Esophagus muscularis mucosa (tissue), 4 donors: ENCODE data around the gene CDR2. TPM values are rescaled to one million over a fixed set of nuclear protein-coding genes. Genes with fewer than 3 reads are reported as not detected.

Experiments used
- DNase-seq: peaks from one replicate; pipeline ENCODE4 v3.0.0-alpha.2; 2017; ENCODE audit errors: extremely low spot score
- H3K27ac ChIP-seq, 4 donors: fragments of 200-600 bp; sonication (generic); replicated peaks in 1 of 4; 1 replicate in 3 of 4; 2 replicates in 1 of 4; pipeline ENCODE4 v1.5.1; 2016 to 2019; ENCODE audit warnings: mild to moderate bottlenecking in 1 of 4
- H3K27me3 ChIP-seq, 4 donors: fragments of 200-600 bp; sonication (generic); one replicate each; pipeline versions ENCODE4 v1.5.1 to v1.6.0; 2016 to 2019
- H3K36me3 ChIP-seq, 4 donors: fragments of 200-600 bp; sonication (generic); one replicate each; pipeline ENCODE4 v1.5.1; 2016 to 2019
- H3K4me1 ChIP-seq, 4 donors: fragments of 200-600 bp; sonication (generic); one replicate each; pipeline ENCODE4 v1.5.1; 2016 to 2019
- H3K4me3 ChIP-seq, 4 donors: fragments of 200-600 bp; sonication (generic); 1 replicate in 2 of 4; 2 replicates in 2 of 4; pipeline ENCODE4 v1.5.1; 2016 to 2019; ENCODE audit warnings: mild to moderate bottlenecking in 4 of 4, moderate library complexity in 1 of 4
- H3K9me3 ChIP-seq, 4 donors: fragments of 200-600 bp; sonication (generic); 1 replicate in 3 of 4; 2 replicates in 1 of 4; pipeline ENCODE4 v1.5.1; 2016 to 2019
- EP300 ChIP-seq: sonication (generic); formaldehyde crosslinking; IDR thresholded peaks from one replicate; pipeline ENCODE4 v1.6.1; 2017; ENCODE audit warnings: antibody characterized with exemption
- POLR2A ChIP-seq: fragments of 450-650 bp; IDR thresholded peaks from one replicate; pipeline ENCODE4 v1.6.1; 2017; ENCODE audit warnings: antibody characterized with exemption, moderate library complexity, mild to moderate bottlenecking, low read depth
- POLR2AphosphoS5 ChIP-seq, 2 donors: sonication (generic); formaldehyde crosslinking; IDR thresholded peaks; one replicate each; pipeline ENCODE4 v1.6.1; 2017; ENCODE audit warnings: antibody characterized with exemption in 2 of 2
- WGBS: methylation state at CpG from one replicate; pipeline ENCODE4 v1.1.5; 2018; 5-methylcytosine and 5-hydroxymethylcytosine counted together
- intact Hi-C: fragments of 100-400 bp; cut with DNase I; formaldehyde crosslinking; loops from one replicate; pipeline ENCODE4 v1.15.1; 2023
- total RNA-seq, 4 donors: library from RNA; depleted of rRNA; stranded (reverse); fragments of >200 nt; gene quantifications; one replicate each; pipeline versions ENCODE4 v1.1.0 to v1.2.1, GENCODE V29; 2016
- TF ChIP-seq, protein P1 (sequence below), 3 experiments: fragments of 200-600 bp in 2 of 3; fragments of 450-650 bp in 1 of 3; sonication (generic) in 2 of 3; IDR thresholded peaks; one replicate each; pipeline ENCODE4 v1.5.1; 2017 to 2019; ENCODE audit warnings: antibody characterized with exemption in 3 of 3, mild to moderate bottlenecking in 2 of 3, moderate library complexity in 1 of 3

Gene CDR2
- total RNA-seq, 4 donors from 2014 or later = 37.0 to 54.0 (median 39.5) TPM

DNA sequence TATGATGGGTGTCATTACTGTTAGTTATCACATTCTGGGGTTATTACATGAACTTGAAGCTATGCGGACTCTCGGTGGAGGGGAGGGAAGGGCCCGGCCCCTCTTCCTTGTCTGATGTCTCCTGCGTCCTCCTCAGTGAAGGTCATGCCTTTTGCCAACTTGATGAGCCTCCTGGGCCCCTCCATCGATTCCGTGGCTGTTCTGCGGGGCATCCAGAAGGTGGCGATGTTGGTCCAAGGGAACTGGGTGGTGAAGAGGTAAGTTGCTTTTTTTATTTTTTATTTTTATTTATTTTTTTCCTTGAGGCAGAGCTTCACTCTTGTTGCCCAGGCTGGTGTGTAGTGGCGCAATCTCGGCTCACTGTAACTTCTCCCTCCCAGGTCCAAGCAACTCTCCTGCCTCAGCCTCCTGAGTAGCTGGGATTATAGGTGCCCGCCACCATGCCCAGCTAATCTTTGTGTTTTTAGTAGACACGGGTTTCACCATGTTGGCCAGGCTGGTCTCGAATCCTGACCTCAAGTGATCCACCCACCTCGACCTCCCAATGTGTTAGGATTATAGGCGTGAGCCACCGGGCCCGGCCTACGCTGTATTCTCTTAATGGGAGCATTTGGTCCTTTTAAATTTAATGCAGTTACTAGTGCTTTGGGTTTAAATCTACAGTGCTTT lies 55.6 kb downstream of the CDR2 start:
- Histone ChIP-seq H3K4me1 (peaks cover 5 to 8% (median 6%) of the 10 kb centered on the region in 4 donors), H3K4me3 (no peak overlapping the region), H3K9me3 (no peaks in the 10 kb centered on the region), H3K27me3 (no peaks in the 10 kb centered on the region), H3K27ac (no peak overlapping the region), H3K36me3 (peaks cover 25 to 98% (median 88%) of the 10 kb centered on the region in 4 donors)
- intact Hi-C loops = no loop called here
- 75% methylated on average over 18 of the region's 18 CpGs for WGBS
- DNase-seq = no peak
- no peak for TF ChIP-seq POLR2AphosphoS5 (IDR thresholded peaks at IDR 0.05)
- TF ChIP-seq, protein P1, sequence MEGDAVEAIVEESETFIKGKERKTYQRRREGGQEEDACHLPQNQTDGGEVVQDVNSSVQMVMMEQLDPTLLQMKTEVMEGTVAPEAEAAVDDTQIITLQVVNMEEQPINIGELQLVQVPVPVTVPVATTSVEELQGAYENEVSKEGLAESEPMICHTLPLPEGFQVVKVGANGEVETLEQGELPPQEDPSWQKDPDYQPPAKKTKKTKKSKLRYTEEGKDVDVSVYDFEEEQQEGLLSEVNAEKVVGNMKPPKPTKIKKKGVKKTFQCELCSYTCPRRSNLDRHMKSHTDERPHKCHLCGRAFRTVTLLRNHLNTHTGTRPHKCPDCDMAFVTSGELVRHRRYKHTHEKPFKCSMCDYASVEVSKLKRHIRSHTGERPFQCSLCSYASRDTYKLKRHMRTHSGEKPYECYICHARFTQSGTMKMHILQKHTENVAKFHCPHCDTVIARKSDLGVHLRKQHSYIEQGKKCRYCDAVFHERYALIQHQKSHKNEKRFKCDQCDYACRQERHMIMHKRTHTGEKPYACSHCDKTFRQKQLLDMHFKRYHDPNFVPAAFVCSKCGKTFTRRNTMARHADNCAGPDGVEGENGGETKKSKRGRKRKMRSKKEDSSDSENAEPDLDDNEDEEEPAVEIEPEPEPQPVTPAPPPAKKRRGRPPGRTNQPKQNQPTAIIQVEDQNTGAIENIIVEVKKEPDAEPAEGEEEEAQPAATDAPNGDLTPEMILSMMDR (IDR thresholded peaks at IDR 0.05) = peak; percentile 55 to 66 (median 56)

DNA sequence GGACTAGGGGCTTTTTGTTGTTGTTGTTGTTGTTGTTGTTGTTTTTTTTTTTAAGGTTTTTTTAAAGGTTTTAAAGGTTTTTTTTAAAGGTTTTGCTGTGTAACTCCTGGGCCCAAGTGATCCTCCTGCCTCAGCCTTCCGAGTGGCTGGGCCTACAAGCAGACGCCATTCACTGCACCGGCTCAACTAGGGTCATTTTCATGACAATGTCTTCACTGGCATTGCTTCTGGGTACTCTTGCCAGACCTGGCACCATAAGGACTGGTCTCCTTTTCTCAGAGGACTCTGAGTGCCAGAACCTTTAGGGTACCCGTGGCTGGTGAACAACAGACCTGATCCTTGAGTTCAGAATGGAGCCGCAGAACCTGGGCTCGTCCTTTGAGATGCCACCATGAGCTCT lies 56.8 kb downstream of the CDR2 start:
- DNase-seq = no peak
- Histone ChIP-seq H3K4me3 (no peak overlapping the region), H3K36me3 (peaks cover 28 to 98% (median 88%) of the 10 kb centered on the region in 4 donors), H3K27ac (no peak overlapping the region), H3K4me1 (peaks cover 5 to 8% (median 6%) of the 10 kb centered on the region in 4 donors), H3K9me3 (no peaks in the 10 kb centered on the region), H3K27me3 (no peaks in the 10 kb centered on the region)
- TF ChIP-seq POLR2A (no peak), POLR2AphosphoS5 (IDR thresholded peaks at IDR 0.05) (no peak), EP300 (no peak)
- TF ChIP-seq, protein P1 (IDR thresholded peaks at IDR 0.05) = no peak
- WGBS = 92% methylated on average over 5 of the region's 6 CpGs
- intact Hi-C loops = no loop called here

DNA sequence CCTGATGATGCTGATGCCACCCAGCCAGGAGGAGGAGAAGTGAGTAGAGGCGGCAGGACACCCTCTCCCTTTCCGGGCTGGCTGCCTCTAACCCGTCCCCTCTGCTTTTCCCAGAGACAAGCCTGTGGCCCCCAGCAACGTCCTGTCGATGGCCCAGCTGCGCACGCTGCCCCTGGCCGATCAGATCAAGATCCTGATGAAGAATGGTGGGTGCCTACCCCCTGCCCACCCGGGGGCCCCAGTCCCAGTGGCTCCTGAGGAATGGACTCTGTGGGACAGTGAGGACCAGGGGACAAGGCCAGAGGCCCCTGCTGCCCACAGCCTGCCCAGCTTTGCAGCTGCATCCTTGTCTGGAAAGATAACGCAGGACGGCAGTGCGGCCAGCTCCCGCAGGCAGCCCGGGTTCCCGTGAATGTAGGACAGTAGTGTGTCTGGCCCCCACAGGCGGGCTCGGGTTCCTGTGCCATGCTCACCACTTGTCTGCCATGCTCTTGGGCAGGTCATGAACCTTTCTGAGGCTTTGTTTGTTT lies 57.4 kb downstream of the CDR2 start:
- intact Hi-C loops = no loop called here
- Histone ChIP-seq H3K27ac (no peak overlapping the region), H3K36me3 (peaks cover 28 to 98% (median 90%) of the 10 kb centered on the region in 4 donors), H3K9me3 (no peaks in the 10 kb centered on the region), H3K27me3 (no peaks in the 10 kb centered on the region), H3K4me3 (no peak overlapping the region), H3K4me1 (peaks cover 5 to 8% (median 6%) of the 10 kb centered on the region in 4 donors)
- TF ChIP-seq, protein P1 (IDR thresholded peaks at IDR 0.05) = no peak
- TF ChIP-seq POLR2A (no peak), EP300 (no peak), POLR2AphosphoS5 (IDR thresholded peaks at IDR 0.05) (no peak)
- no peak for DNase-seq
- 80% methylated on average over 8 of the region's 17 CpGs for WGBS

DNA sequence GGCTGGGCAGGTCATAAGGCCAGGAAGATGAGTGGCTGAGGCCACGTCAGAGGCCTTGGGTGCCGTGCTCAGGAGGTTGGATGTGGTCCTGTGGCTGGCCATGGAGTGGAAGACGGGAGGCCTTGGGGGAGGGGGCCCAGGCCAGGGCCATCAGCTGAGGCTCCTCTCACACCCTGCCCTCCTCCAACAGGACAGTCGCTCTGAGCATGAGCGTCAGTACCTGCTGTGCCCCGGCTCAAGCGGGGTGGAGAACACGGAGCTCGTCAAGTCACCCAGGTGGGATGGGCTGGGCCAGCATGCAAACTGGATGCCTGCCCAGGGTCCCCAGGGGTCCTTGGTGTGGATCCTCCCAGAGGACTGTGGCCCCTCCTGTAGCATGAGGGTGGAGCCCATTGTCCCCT lies 58.0 kb downstream of the CDR2 start:
- TF ChIP-seq EP300 (no peak), POLR2A (no peak), POLR2AphosphoS5 (IDR thresholded peaks at IDR 0.05) (no peak)
- TF ChIP-seq, protein P1 (IDR thresholded peaks at IDR 0.05) = no peak
- 98% methylated on average over 6 of the region's 9 CpGs for WGBS
- H3K27me3 ChIP-seq = no peaks in the 10 kb centered on the region
- H3K36me3 ChIP-seq = peaks cover 28 to 98% (median 90%) of the 10 kb centered on the region in 4 donors
- H3K4me1 ChIP-seq = peaks cover 2 to 3% (median 2%) of the 10 kb centered on the region in 4 donors
- no peaks in the 10 kb centered on the region for H3K9me3 ChIP-seq
- H3K27ac ChIP-seq = no peak overlapping the region
- H3K4me3 ChIP-seq = no peak overlapping the region
- no peak for DNase-seq
- intact Hi-C loops = no loop called here
